Tibial nerve (tissue), 4 donors: ENCODE measurements around the gene PRKAR1B. TPM values are rescaled to one million over a fixed set of nuclear protein-coding genes. Genes with fewer than 3 reads are reported as not detected.
A peak's percentile ranks its signal among the peaks of the same experiment; 100 is the strongest.

Experiments used
- DNase-seq, 2 donors: peaks; one replicate each; pipeline ENCODE4 v3.0.0-alpha.2; 2019; ENCODE audit warnings: low spot score in 2 of 2
- H3K27ac ChIP-seq, 4 donors: fragments of 200-600 bp; sonication (generic) in 3 of 4; one replicate each; pipeline ENCODE4 v1.5.1; 2017 to 2019; ENCODE audit warnings: mild to moderate bottlenecking in 1 of 4
- H3K27me3 ChIP-seq, 2 donors: fragments of 200-600 bp; sonication (generic) in 1 of 2; one replicate each; pipeline versions ENCODE4 v1.5.1 to v1.6.0; 2017 to 2019
- H3K36me3 ChIP-seq, 3 donors: fragments of 200-600 bp; sonication (generic); one replicate each; pipeline ENCODE4 v1.5.1; 2018 to 2019
- H3K4me1 ChIP-seq, 4 donors: fragments of 200-600 bp; sonication (generic) in 3 of 4; one replicate each; pipeline ENCODE4 v1.5.1; 2017 to 2019
- H3K4me3 ChIP-seq, 4 donors: fragments of 200-600 bp; sonication (generic) in 3 of 4; one replicate each; pipeline ENCODE4 v1.5.1; 2017 to 2019; ENCODE audit warnings: mild to moderate bottlenecking in 1 of 4, moderate library complexity in 1 of 4
- H3K9me3 ChIP-seq, 4 donors: fragments of 200-600 bp; sonication (generic) in 3 of 4; one replicate each; pipeline ENCODE4 v1.5.1; 2017 to 2019
- EP300 ChIP-seq, 2 donors: sonication (generic); formaldehyde crosslinking; IDR thresholded peaks; one replicate each; pipeline ENCODE4 v1.6.1; 2017; ENCODE audit warnings: antibody characterized with exemption in 2 of 2, mild to moderate bottlenecking in 1 of 2
- POLR2A ChIP-seq, 2 donors: fragments of 450-650 bp; IDR thresholded peaks; one replicate each; pipeline ENCODE4 v1.6.1; 2017; ENCODE audit warnings: antibody characterized with exemption in 2 of 2, mild to moderate bottlenecking in 2 of 2, moderate library complexity in 2 of 2
- WGBS, 2 donors: methylation state at CpG; one replicate each; pipeline ENCODE4 v1.1.5; 2018; 5-methylcytosine and 5-hydroxymethylcytosine counted together
- total RNA-seq, 4 donors: library from RNA; depleted of rRNA; stranded (reverse); fragments of >200 nt; gene quantifications; one replicate each; pipeline ENCODE4 v1.1.0, GENCODE V29; 2016
- TF ChIP-seq, protein P1 (sequence below), 5 experiments: fragments of 200-600 bp in 3 of 5; fragments of 450-650 bp in 2 of 5; sonication (generic) in 3 of 5; IDR thresholded peaks; one replicate each; pipeline ENCODE4 v1.5.1; 2016 to 2019; ENCODE audit warnings: antibody characterized with exemption in 5 of 5, mild to moderate bottlenecking in 3 of 5, moderate library complexity in 2 of 5

PRKAR1B gene
- total RNA-seq, 4 donors from 2014 or later = 2.7 to 12.3 (median 4.8) TPM

DNA sequence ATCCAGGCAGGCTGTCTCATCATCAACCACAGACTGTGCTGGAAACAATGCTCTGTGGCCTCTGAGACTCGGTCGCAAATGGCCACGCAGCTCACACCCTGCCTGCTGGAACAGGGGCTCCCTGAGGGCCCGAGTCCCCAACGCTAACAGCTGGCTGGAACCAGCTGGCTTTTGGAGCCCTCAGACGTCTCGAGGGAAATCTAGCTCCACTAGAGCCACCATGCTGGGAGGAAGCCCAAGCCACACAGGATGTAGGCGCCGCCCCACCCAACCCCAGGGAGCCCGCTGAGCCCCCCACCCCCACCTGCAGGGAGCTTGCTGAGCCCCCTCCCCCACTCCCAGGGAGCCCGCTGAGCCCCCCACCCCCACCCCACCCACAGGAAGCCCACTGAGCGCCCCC lies 186.1 kb downstream of the PRKAR1B start:
- Histone ChIP-seq H3K4me1 (peaks cover 0 to 20% (median 9%) of the 10 kb centered on the region in 4 donors), H3K27me3 (no peaks in the 10 kb centered on the region), H3K36me3 (no peaks in the 10 kb centered on the region), H3K27ac (no peak overlapping the region), H3K4me3 (no peak overlapping the region), H3K9me3 (peaks cover 0 to 14% (median 0%) of the 10 kb centered on the region in 4 donors)
- 69 to 95% methylated on average over 3 to 4 of the region's 12 CpGs for WGBS, 2 donors
- no peak for DNase-seq
- TF ChIP-seq, protein P1, sequence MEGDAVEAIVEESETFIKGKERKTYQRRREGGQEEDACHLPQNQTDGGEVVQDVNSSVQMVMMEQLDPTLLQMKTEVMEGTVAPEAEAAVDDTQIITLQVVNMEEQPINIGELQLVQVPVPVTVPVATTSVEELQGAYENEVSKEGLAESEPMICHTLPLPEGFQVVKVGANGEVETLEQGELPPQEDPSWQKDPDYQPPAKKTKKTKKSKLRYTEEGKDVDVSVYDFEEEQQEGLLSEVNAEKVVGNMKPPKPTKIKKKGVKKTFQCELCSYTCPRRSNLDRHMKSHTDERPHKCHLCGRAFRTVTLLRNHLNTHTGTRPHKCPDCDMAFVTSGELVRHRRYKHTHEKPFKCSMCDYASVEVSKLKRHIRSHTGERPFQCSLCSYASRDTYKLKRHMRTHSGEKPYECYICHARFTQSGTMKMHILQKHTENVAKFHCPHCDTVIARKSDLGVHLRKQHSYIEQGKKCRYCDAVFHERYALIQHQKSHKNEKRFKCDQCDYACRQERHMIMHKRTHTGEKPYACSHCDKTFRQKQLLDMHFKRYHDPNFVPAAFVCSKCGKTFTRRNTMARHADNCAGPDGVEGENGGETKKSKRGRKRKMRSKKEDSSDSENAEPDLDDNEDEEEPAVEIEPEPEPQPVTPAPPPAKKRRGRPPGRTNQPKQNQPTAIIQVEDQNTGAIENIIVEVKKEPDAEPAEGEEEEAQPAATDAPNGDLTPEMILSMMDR (IDR thresholded peaks at IDR 0.05) = no peak
- TF ChIP-seq EP300 (IDR thresholded peaks at IDR 0.05) (no peak), POLR2A (IDR thresholded peaks at IDR 0.05) (no peak)

DNA sequence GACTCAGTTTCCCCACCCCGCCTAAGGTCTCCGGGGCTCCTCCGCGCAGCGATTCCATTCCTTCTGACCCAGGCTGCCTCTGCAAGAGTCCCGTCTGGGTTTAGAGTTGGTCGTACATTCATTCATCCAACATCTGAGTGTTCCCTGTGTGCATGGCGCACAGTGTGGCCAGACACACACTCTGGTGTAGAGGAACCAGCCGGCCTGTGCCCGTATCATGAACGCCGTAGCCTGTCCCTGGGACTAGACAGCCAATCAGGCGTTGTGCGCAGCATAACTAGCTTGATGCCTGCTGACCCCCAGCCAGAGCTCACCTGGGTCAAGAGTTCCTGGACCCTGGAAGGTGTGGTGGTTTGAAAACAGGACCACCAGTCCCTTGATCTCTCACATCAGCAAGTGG lies 186.5 kb downstream of the PRKAR1B start:
- TF ChIP-seq, protein P1 (IDR thresholded peaks at IDR 0.05) = no peak
- TF ChIP-seq POLR2A (IDR thresholded peaks at IDR 0.05) (no peak), EP300 (IDR thresholded peaks at IDR 0.05) (no peak)

DNA sequence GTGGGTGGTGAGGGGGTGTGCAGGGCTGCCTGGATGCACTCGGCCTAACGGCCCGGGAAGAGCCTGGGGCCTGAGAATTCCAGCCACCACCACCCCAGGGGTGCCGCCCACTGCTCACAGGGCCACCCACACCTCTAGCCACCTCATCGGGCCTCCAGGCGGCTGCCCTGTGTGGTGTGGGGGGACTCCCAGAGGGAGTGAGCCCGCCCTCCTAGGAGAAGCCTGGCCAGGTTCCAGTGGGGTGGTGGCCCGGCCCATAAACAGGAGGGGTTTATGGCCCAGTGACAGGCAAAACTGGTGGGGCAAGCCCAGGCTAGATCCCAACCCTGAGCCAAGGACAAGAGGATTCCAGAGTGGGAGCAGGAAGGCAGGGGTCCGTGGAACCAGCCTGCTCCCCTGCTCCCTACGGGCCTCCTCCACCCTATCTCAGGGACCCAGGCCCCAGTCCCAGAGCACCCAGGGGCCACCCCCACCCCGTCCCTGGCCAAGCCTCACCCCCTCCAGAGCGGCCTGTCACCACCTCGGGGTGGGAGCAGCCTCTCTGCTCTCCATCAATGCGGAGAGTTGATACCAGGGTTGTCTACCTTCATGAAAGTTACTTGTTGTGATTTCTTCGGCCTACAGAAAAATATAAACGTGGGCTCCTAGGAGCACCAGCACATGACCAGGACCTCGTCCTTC lies 187.2 kb downstream of the PRKAR1B start:
- H3K27me3 ChIP-seq = no peaks in the 10 kb centered on the region
- DNase-seq = no peak
- peaks cover 0 to 20% (median 9%) of the 10 kb centered on the region in 4 donors for H3K4me1 ChIP-seq
- no peak overlapping the region for H3K4me3 ChIP-seq
- 68 to 72% methylated on average over 10 to 12 of the region's 17 CpGs for WGBS, 2 donors
- peaks cover 0 to 14% (median 0%) of the 10 kb centered on the region in 4 donors for H3K9me3 ChIP-seq
- H3K36me3 ChIP-seq = no peaks in the 10 kb centered on the region
- H3K27ac ChIP-seq = peak overlapping the region in 1 of 4 donors; percentile 59
- TF ChIP-seq POLR2A (IDR thresholded peaks at IDR 0.05) (no peak), EP300 (IDR thresholded peaks at IDR 0.05) (no peak)
- TF ChIP-seq, protein P1 (IDR thresholded peaks at IDR 0.05) = no peak

More for the DNA sequence above, 186.5 kb downstream of the PRKAR1B start:
- DNase-seq = no peak
- Histone ChIP-seq H3K27me3 (no peaks in the 10 kb centered on the region), H3K36me3 (no peaks in the 10 kb centered on the region), H3K4me3 (no peak overlapping the region), H3K4me1 (peaks cover 0 to 20% (median 9%) of the 10 kb centered on the region in 4 donors), H3K9me3 (peaks cover 0 to 14% (median 0%) of the 10 kb centered on the region in 4 donors), H3K27ac (no peak overlapping the region)
- WGBS, 2 donors = 95 to 96% methylated on average over 8 to 14 of the region's 14 CpGs

DNA sequence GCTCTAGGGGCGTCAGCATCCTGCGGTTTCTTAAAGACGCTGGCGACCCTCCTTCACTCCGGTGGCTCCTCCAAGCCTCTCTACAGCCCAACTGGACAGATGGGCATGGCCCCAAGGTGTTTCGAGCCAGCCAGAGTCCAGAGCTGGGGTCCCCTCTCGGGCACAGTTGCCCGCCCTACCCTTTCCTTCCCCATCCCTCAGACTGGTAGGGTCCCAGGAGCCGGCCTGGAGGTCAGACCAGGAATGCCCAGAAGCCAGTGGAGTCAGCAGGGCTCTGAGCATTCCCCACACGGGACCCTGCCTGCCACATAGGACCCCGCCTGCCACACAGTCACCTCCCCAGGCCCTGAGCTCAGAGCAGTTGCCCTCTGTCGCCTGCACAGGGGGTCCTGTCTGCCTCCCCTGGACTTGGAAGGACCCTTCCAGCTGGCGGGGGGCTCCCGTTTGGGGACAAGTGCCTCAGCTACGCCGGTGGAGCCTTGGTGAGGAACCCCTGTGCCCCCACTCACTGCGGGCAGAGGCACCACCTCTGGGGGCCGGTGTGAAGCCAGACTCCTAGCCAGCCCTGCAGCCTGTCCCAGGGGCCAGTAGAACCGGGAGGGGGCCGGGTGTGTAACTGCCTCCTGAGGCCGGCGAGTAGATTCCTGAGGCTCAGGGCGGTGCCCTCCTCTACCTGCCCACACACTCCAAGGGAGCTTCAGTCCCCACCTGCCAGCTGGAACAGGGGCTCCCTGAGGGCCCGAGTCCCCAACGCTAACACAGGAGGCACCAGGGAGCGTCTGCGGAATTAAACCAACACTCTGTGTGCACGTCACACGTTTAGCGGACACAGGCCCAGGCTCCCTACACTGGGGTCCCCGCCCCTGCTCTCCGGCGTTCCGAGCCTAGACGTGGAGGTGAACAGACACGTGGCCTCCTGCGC lies 188.1 kb downstream of the PRKAR1B start:
- 83% methylated on average over 19 to 22 of the region's 37 CpGs for WGBS, 2 donors
- peaks cover 0 to 20% (median 9%) of the 10 kb centered on the region in 4 donors for H3K4me1 ChIP-seq
- H3K27me3 ChIP-seq = no peaks in the 10 kb centered on the region
- H3K9me3 ChIP-seq = peaks cover 0 to 14% (median 0%) of the 10 kb centered on the region in 4 donors
- H3K4me3 ChIP-seq = no peak overlapping the region
- no peaks in the 10 kb centered on the region for H3K36me3 ChIP-seq
- no peak for DNase-seq
- TF ChIP-seq EP300 (IDR thresholded peaks at IDR 0.05) (no peak), POLR2A (IDR thresholded peaks at IDR 0.05) (no peak)
- TF ChIP-seq, protein P1 (IDR thresholded peaks at IDR 0.05) = no peak
- peak overlapping the region in 1 of 4 donors; percentile 59 for H3K27ac ChIP-seq
